SK-N-SH treated with all-trans-retinoic acid at 6 μM for 48 hours (cell line): ENCODE data around the gene GGCX.

Source experiments
- ATAC-seq: fragments of 200-7000 bp; cut with Tn5 transposase; 3 replicates; pipeline ENCODE4 v1.9.1; 2020; ENCODE audit warnings: mild to moderate bottlenecking, moderate library complexity
- ARNTL ChIP-seq: fragments of 450-650 bp; formaldehyde crosslinking; IDR thresholded peaks from 2 replicates; pipeline ENCODE4 v1.5.0; 2020; ENCODE audit warnings: low read depth, mild to moderate bottlenecking, moderate library complexity, borderline replicate concordance
- BACH2 ChIP-seq: fragments of 250-450 bp; sonication (Bioruptor Pico); IDR thresholded peaks from 2 replicates; pipeline ENCODE4 v1.9.0; 2021; ENCODE audit warnings: mild to moderate bottlenecking, borderline replicate concordance
- CSDC2 ChIP-seq: fragments of 250-450 bp; sonication (Bioruptor Pico); IDR thresholded peaks from 2 replicates; pipeline ENCODE4 v1.5.0; 2020; ENCODE audit warnings: mild to moderate bottlenecking, moderate library complexity
- ESRRG ChIP-seq: fragments of 250-450 bp; sonication (Bioruptor Pico); IDR thresholded peaks from 2 replicates; pipeline ENCODE4 v1.6.1; 2021; ENCODE audit warnings: mild to moderate bottlenecking
- GLIS3 ChIP-seq: fragments of 250-450 bp; sonication (Bioruptor Pico); IDR thresholded peaks from 2 replicates; pipeline ENCODE4 v1.5.0; 2020; ENCODE audit warnings: mild to moderate bottlenecking, moderate library complexity
- ISL1 ChIP-seq: fragments of 250-450 bp; sonication (Bioruptor Pico); IDR thresholded peaks from 2 replicates; pipeline ENCODE4 v2.1.2; 2022; ENCODE audit warnings: mild to moderate bottlenecking, moderate library complexity
- OSR1 ChIP-seq: fragments of 250-450 bp; sonication (Bioruptor Pico); IDR thresholded peaks from 2 replicates; pipeline ENCODE4 v1.8.0; 2022; ENCODE audit warnings: moderate library complexity, mild to moderate bottlenecking, inconsistent platforms
- PATZ1 ChIP-seq: fragments of 250-450 bp; sonication (Bioruptor Pico); IDR thresholded peaks from 2 replicates; pipeline ENCODE4 v1.8.0; 2020; ENCODE audit warnings: mild to moderate bottlenecking, moderate library complexity, borderline replicate concordance
- POU6F1 ChIP-seq: fragments of 250-450 bp; sonication (Bioruptor Pico); IDR thresholded peaks from 2 replicates; pipeline ENCODE4 v1.8.0; 2021; ENCODE audit warnings: low read depth, mild to moderate bottlenecking, moderate library complexity, borderline replicate concordance
- PPARA ChIP-seq: fragments of 250-450 bp; sonication (Bioruptor Pico); IDR thresholded peaks from 2 replicates; pipeline ENCODE4 v1.5.0; 2020; ENCODE audit warnings: mild to moderate bottlenecking, borderline replicate concordance
- TCF4 ChIP-seq: fragments of 250-450 bp; sonication (Bioruptor Pico); IDR thresholded peaks from 2 replicates; pipeline ENCODE4 v1.8.0; 2021; ENCODE audit warnings: mild to moderate bottlenecking, moderate library complexity, borderline replicate concordance
- TOX ChIP-seq: fragments of 250-450 bp; sonication (Bioruptor Pico); IDR thresholded peaks from 2 replicates; pipeline ENCODE4 v1.8.0; 2021; ENCODE audit warnings: mild to moderate bottlenecking, moderate library complexity, borderline replicate concordance
- ZC3H10 ChIP-seq: fragments of 250-450 bp; sonication (Bioruptor Pico); IDR thresholded peaks from 2 replicates; pipeline ENCODE4 v1.5.1; 2021; ENCODE audit warnings: mild to moderate bottlenecking, moderate library complexity
- ZFP3 ChIP-seq: fragments of 250-450 bp; sonication (Bioruptor Pico); IDR thresholded peaks from 2 replicates; pipeline ENCODE4 v1.5.0; 2020; ENCODE audit warnings: mild to moderate bottlenecking, moderate library complexity
- ZFP30 ChIP-seq: fragments of 450-650 bp; formaldehyde crosslinking; IDR thresholded peaks from 2 replicates; pipeline ENCODE4 v1.5.0; 2022; ENCODE audit warnings: mild to moderate bottlenecking, moderate library complexity
- ZNF70 ChIP-seq: fragments of 450-650 bp; formaldehyde crosslinking; IDR thresholded peaks from 2 replicates; pipeline ENCODE4 v1.5.0; 2020; ENCODE audit warnings: mild to moderate bottlenecking, moderate library complexity
- ZNF8 ChIP-seq: fragments of 450-650 bp; formaldehyde crosslinking; IDR thresholded peaks from 2 replicates; pipeline ENCODE4 v1.5.0; 2020; ENCODE audit warnings: mild to moderate bottlenecking, moderate library complexity
- TF ChIP-seq, protein P1 (sequence below): fragments of 250-450 bp; sonication (Bioruptor Pico); IDR thresholded peaks from 2 replicates; pipeline ENCODE4 v1.5.1; 2021; ENCODE audit warnings: mild to moderate bottlenecking, moderate library complexity
- TF ChIP-seq, protein P2 (sequence below): fragments of 250-450 bp; sonication (Bioruptor Pico); IDR thresholded peaks from 2 replicates; pipeline ENCODE4 v1.5.0; 2020; ENCODE audit warnings: mild to moderate bottlenecking, moderate library complexity

GGCX gene

GRCh38 chr2:85542777-85543176 lies 18.5 kb downstream of the GGCX start (continued):
- TF ChIP-seq TCF4 (CRISPR knock-in tag) = no peak
- TF ChIP-seq, all 23 proteins: peak for 0

- TF ChIP-seq PPARA (CRISPR knock-in tag) = no peak
- TF ChIP-seq ZFP30 = no peak
- TF ChIP-seq PATZ1 (CRISPR knock-in tag) = no peak
- TF ChIP-seq ZFP3 (CRISPR knock-in tag) = no peak
- TF ChIP-seq TOX (CRISPR knock-in tag) = no peak
- TF ChIP-seq ZC3H10 (CRISPR knock-in tag) = no peak
- TF ChIP-seq, protein P1, sequence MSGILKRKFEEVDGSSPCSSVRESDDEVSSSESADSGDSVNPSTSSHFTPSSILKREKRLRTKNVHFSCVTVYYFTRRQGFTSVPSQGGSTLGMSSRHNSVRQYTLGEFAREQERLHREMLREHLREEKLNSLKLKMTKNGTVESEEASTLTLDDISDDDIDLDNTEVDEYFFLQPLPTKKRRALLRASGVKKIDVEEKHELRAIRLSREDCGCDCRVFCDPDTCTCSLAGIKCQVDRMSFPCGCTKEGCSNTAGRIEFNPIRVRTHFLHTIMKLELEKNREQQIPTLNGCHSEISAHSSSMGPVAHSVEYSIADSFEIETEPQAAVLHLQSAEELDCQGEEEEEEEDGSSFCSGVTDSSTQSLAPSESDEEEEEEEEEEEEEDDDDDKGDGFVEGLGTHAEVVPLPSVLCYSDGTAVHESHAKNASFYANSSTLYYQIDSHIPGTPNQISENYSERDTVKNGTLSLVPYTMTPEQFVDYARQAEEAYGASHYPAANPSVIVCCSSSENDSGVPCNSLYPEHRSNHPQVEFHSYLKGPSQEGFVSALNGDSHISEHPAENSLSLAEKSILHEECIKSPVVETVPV (CRISPR knock-in tag) = no peak
- TF ChIP-seq ESRRG = no peak
- TF ChIP-seq ZNF8 (CRISPR knock-in tag) = no peak
- no peak for ATAC-seq
Measured at GRCh38 chr2:85541753-85542457, 19.4 kb downstream of the GGCX start.

- TF ChIP-seq CSDC2 (no peak), ZFP3 (CRISPR knock-in tag) (no peak), PATZ1 (CRISPR knock-in tag) (no peak), ISL1 (CRISPR knock-in tag) (no peak), PPARA (CRISPR knock-in tag) (no peak), GLIS3 (CRISPR knock-in tag) (no peak), BACH2 (CRISPR knock-in tag) (no peak), ZFP30 (no peak), OSR1 (CRISPR knock-in tag) (no peak), ZC3H10 (CRISPR knock-in tag) (no peak), ARNTL (CRISPR knock-in tag) (no peak), ZNF8 (CRISPR knock-in tag) (no peak)
- TF ChIP-seq, protein P2, sequence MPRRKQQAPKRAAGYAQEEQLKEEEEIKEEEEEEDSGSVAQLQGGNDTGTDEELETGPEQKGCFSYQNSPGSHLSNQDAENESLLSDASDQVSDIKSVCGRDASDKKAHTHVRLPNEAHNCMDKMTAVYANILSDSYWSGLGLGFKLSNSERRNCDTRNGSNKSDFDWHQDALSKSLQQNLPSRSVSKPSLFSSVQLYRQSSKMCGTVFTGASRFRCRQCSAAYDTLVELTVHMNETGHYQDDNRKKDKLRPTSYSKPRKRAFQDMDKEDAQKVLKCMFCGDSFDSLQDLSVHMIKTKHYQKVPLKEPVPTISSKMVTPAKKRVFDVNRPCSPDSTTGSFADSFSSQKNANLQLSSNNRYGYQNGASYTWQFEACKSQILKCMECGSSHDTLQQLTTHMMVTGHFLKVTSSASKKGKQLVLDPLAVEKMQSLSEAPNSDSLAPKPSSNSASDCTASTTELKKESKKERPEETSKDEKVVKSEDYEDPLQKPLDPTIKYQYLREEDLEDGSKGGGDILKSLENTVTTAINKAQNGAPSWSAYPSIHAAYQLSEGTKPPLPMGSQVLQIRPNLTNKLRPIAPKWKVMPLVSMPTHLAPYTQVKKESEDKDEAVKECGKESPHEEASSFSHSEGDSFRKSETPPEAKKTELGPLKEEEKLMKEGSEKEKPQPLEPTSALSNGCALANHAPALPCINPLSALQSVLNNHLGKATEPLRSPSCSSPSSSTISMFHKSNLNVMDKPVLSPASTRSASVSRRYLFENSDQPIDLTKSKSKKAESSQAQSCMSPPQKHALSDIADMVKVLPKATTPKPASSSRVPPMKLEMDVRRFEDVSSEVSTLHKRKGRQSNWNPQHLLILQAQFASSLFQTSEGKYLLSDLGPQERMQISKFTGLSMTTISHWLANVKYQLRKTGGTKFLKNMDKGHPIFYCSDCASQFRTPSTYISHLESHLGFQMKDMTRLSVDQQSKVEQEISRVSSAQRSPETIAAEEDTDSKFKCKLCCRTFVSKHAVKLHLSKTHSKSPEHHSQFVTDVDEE (CRISPR knock-in tag) = no peak
- TF ChIP-seq, all 23 proteins: peak for 0
- ATAC-seq = no peak
Measured at GRCh38 chr2:85541262-85541661, 20.0 kb downstream of the GGCX start.

DNA sequence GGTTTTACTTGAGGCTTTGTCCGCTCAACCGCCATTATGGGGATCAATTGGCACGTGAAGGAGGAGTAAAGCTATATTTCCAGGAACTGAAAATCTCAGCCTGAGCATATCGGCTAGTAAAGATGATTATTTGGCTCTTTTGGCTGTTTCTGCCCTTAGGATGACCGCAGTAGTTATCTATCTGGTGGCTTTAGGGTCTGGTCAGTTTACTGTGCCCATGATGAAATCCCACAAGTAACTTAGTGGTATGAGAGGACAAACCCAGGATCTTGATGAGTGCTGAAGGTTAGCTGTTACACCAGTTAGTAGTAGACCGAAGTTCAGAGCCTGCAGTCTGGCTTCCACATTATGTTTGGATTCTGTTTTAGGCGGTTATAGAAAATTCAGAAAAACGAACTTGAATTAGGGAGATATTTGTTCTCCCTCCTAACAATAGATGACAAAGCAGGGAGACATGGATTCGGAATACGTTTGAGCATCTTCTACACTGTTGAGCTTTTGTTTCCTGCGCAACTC lies 21.1 kb downstream of the GGCX start:
- ATAC-seq = no peak
- TF ChIP-seq ARNTL (CRISPR knock-in tag) (no peak), ESRRG (no peak), BACH2 (CRISPR knock-in tag) (no peak), PPARA (CRISPR knock-in tag) (no peak), ZC3H10 (CRISPR knock-in tag) (no peak), ZFP3 (CRISPR knock-in tag) (no peak), ZFP30 (no peak), ZNF70 (CRISPR knock-in tag) (no peak), ISL1 (CRISPR knock-in tag) (no peak), POU6F1 (no peak)
- TF ChIP-seq, protein P1 (CRISPR knock-in tag) = no peak
- TF ChIP-seq, protein P2 (CRISPR knock-in tag) = no peak
